GM12878 (cell line): ENCODE results near the gene JUN. TPM values are rescaled to one million over a fixed set of nuclear protein-coding genes. Genes with fewer than 3 reads are reported as not detected.
A peak's percentile ranks its signal among the peaks of the same experiment; 100 is the strongest.

Source experiments
- ATF2 ChIP-seq: IDR thresholded peaks from 2 replicates; pipeline ENCODE4 v1.6.1; 2012; ENCODE audit warnings: low read length, inconsistent platforms
- BRCA1 ChIP-seq: IDR thresholded peaks from 2 replicates; pipeline ENCODE4 v1.6.1; 2011; ENCODE audit warnings: low read depth, low read length, improper control_type of control experiment
- IKZF1 ChIP-seq: fragments of 450-650 bp; conservative IDR thresholded peaks from 2 replicates; pipeline ENCODE4 v1.6.1; 2017; ENCODE audit warnings: antibody characterized with exemption, mild to moderate bottlenecking
- JUND ChIP-seq: IDR thresholded peaks from 2 replicates; pipeline ENCODE4 v1.6.1; 2012; ENCODE audit warnings: low read depth, mild to moderate bottlenecking, low read length, improper control_type of control experiment, moderate library complexity
- LARP7 ChIP-seq: fragments of 450-650 bp; IDR thresholded peaks from 2 replicates; pipeline ENCODE4 v1.6.1; 2017; ENCODE audit warnings: mild to moderate bottlenecking
- MYC ChIP-seq: IDR thresholded peaks from 2 replicates; pipeline ENCODE4 v1.6.1; 2011; ENCODE audit warnings: mild to moderate bottlenecking, low read length, moderate library complexity, inconsistent platforms; ENCODE audit not compliant: insufficient read depth, insufficient replicate concordance, insufficient read length, severe bottlenecking
- NFIC ChIP-seq: IDR thresholded peaks from 2 replicates; pipeline ENCODE4 v1.6.1; 2012; ENCODE audit warnings: low read depth, mild to moderate bottlenecking, inconsistent platforms, low read length, moderate library complexity
- PML ChIP-seq: IDR thresholded peaks from 2 replicates; pipeline ENCODE4 v1.6.1; 2012; ENCODE audit warnings: low read length, inconsistent platforms
- POLR2A ChIP-seq: IDR thresholded peaks from 2 replicates; pipeline ENCODE4 v1.6.1; 2011; ENCODE audit warnings: low read depth, mild to moderate bottlenecking, low read length
- POLR2AphosphoS2 ChIP-seq: IDR thresholded peaks from 2 replicates; pipeline ENCODE4 v1.6.1; 2011; ENCODE audit warnings: low read depth, mild to moderate bottlenecking, low read length, improper control_type of control experiment, moderate library complexity
- RAD21 ChIP-seq: IDR thresholded peaks from 2 replicates; pipeline ENCODE4 v1.6.1; 2011; ENCODE audit warnings: mild to moderate bottlenecking, low read depth, low read length, moderate library complexity; ENCODE audit not compliant: insufficient read depth
- SRF ChIP-seq, 2 experiments: IDR thresholded peaks; 2 replicates each; pipeline ENCODE4 v1.6.1; 2011; ENCODE audit warnings: low read depth in 2 of 2, low read length in 2 of 2, mild to moderate bottlenecking in 1 of 2, moderate library complexity in 1 of 2
- TBL1XR1 ChIP-seq: IDR thresholded peaks from 2 replicates; pipeline ENCODE4 v1.6.1; 2012; ENCODE audit warnings: low read depth, low read length, improper control_type of control experiment
- ZBTB4 ChIP-seq: fragments of 450-650 bp; formaldehyde crosslinking; IDR thresholded peaks from 2 replicates; pipeline ENCODE4 v1.4.0; 2022; ENCODE audit warnings: mild to moderate bottlenecking, moderate library complexity
- ZNF207 ChIP-seq: fragments of 450-650 bp; IDR thresholded peaks from 2 replicates; pipeline ENCODE4 v1.6.1; 2014; ENCODE audit warnings: antibody characterized with exemption, mild to moderate bottlenecking, borderline replicate concordance
- ZSCAN29 ChIP-seq: fragments of 450-650 bp; IDR thresholded peaks from 2 replicates; pipeline ENCODE4 v1.6.1; 2017; ENCODE audit warnings: mild to moderate bottlenecking, moderate library complexity
- polyA plus RNA-seq, 11 experiments: library from polyadenylated mRNA; depleted of rRNA in 4 of 11; unstranded in 6 of 11; stranded (reverse) in 5 of 11; fragments of >200 nt; fragmentation: Nextera tagmentation in 4 of 11; fragmentation: Illumina TruSeq in 1 of 11; extraction: Ambion mirVana in 4 of 11; extraction: Trizol in 1 of 11; gene quantifications; 1 replicate in 1 of 11; 2 replicates in 10 of 11; pipeline versions ENCODE4 v1.2.1 to v1.2.3, GENCODE V29; 2011 to 2016; ENCODE audit warnings: inconsistent platforms in 2 of 11, missing spikeins in 2 of 11, low read depth in 1 of 11
- total RNA-seq, 4 experiments: library from RNA; depleted of rRNA in 3 of 4; stranded (reverse); fragments of >200 nt in 3 of 4; fragmentation: Illumina TruSeq in 1 of 4; extraction: Trizol in 1 of 4; gene quantifications; 2 replicates each; pipeline versions ENCODE4 v1.2.1 to v1.2.3, GENCODE V29; 2013 to 2021
- TF ChIP-seq, protein P1 (sequence below): IDR thresholded peaks from 2 replicates; pipeline ENCODE4 v1.6.1; 2011; ENCODE audit warnings: low read depth, mild to moderate bottlenecking, low read length, moderate library complexity, borderline replicate concordance; ENCODE audit errors: extremely low read depth
- TF ChIP-seq, protein P2 (sequence below): fragments of 450-650 bp; conservative IDR thresholded peaks from 2 replicates; pipeline ENCODE4 v1.6.1; 2017; ENCODE audit warnings: mild to moderate bottlenecking, moderate library complexity

Gene JUN
- total and polyA plus RNA-seq, 10 of the 15 experiments (the other 5 are each of a cell fraction or from before 2014, with no cell fraction given): 0.18 to 8.4 (median 2.8) TPM

DNA sequence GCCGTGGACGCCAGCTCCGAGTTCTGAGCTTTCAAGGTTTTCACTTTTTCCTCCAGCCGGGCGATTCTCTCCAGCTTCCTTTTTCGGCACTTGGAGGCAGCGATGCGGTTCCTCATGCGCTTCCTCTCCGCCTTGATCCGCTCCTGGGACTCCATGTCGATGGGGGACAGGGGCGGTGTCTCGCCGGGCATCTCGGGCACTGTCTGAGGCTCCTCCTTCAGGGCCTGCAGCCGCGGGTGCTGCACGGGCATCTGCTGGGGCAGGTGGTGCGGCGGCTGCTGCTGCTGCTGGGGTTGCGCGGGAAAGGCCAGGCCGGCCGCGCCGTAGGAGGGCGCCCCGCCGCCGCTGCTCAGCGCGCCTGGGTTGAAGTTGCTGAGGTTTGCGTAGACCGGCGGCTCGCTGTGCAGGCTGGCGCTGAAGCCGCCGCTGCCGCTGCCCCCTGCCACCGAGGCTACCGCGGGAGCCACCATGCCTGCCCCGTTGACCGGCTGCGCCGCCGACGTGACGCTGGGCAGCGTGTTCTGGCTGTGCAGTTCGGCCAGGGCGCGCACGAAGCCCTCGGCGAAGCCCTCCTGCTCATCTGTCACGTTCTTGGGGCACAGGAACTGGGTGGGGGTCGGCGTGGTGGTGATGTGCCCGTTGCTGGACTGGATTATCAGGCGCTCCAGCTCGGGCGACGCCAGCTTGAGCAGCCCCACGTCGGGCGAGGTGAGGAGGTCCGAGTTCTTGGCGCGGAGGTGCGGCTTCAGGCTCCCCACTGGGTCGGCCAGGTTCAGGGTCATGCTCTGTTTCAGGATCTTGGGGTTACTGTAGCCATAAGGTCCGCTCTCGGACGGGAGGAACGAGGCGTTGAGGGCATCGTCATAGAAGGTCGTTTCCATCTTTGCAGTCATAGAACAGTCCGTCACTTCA, 1.4 kb downstream of the JUN start (continued):
- peak; percentile 79 for TF ChIP-seq IKZF1
- TF ChIP-seq ZSCAN29: peak; percentile 94
- TF ChIP-seq ZNF207: no peak
- no peak for TF ChIP-seq BRCA1
- TF ChIP-seq TBL1XR1: no peak
- TF ChIP-seq PML: no peak
- no peak for TF ChIP-seq MYC
- peak; percentile 85 for TF ChIP-seq LARP7
- no peak for TF ChIP-seq ZBTB4 (CRISPR knock-in tag)
- TF ChIP-seq SRF (IDR thresholded peaks at IDR 0.05; ENCODE audit: low read depth in 2 of 2, low read length in 2 of 2): no peak
- TF ChIP-seq, protein P1, sequence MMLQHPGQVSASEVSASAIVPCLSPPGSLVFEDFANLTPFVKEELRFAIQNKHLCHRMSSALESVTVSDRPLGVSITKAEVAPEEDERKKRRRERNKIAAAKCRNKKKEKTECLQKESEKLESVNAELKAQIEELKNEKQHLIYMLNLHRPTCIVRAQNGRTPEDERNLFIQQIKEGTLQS: no peak
- TF ChIP-seq ATF2: no peak
- TF ChIP-seq NFIC: no peak
- TF ChIP-seq RAD21: peak; percentile 56
- no peak for TF ChIP-seq JUND
- peak; percentile 82 for TF ChIP-seq POLR2A
- TF ChIP-seq POLR2AphosphoS2: no peak
- TF ChIP-seq, protein P2, sequence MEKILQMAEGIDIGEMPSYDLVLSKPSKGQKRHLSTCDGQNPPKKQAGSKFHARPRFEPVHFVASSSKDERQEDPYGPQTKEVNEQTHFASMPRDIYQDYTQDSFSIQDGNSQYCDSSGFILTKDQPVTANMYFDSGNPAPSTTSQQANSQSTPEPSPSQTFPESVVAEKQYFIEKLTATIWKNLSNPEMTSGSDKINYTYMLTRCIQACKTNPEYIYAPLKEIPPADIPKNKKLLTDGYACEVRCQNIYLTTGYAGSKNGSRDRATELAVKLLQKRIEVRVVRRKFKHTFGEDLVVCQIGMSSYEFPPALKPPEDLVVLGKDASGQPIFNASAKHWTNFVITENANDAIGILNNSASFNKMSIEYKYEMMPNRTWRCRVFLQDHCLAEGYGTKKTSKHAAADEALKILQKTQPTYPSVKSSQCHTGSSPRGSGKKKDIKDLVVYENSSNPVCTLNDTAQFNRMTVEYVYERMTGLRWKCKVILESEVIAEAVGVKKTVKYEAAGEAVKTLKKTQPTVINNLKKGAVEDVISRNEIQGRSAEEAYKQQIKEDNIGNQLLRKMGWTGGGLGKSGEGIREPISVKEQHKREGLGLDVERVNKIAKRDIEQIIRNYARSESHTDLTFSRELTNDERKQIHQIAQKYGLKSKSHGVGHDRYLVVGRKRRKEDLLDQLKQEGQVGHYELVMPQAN: 0 out of 2 replicates have a peak, but pooled peaks have one; percentile 38
